GM04504 (cell line): ENCODE measurements around the gene SPACDR.
A peak's percentile ranks its signal among the peaks of the same experiment; 100 is the strongest.

Source experiments
- DNase-seq: peaks from one replicate; pipeline ENCODE4 v3.0.0-alpha.2; 2012; ENCODE audit warnings: low read depth

Gene SPACDR

DNA sequence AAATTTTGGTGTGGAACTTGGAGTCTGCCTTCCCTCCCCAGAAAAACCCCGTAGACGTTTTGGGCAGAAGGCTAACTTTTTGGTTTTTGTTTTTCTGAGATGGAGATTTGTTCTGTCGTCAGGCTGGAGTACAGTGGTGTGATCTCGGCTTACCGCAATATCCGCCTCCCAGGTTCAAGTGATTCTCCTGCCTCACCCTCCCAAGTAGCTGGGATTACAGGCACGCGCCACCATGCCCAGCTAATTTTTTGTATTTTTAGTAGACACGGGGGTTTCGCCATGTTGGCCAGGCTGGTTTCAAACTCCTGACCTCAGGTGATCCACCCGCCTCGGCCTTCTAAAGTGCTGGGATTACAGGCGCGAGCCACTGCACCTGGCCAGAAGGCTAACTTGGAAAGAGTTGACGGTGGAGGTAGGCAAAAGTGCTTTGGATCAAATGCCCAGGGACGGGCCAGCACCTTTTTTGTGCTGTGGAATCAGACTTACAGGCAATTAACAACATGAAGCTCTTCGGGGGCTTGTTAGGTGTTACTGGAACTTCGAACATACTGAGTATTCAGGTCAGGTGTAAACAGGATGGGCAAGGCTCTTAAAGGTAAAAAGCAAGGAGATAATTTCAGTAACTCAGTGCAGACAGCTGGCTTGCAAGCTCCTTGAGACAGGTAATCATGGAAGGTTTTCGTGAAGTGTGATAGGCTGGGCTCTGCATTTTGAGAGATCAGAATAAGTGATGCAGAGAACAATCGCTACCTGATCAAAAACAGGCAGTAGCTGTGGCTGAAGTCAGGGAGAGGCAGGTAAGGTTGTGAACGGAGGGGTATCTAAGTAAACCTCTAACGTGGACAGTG lies 29.5 kb downstream of the SPACDR start:
- no peak for DNase-seq

GRCh38 chr7:100433592-100434296 lies 30.3 kb downstream of the SPACDR start:
- DNase-seq, result no peak

DNA sequence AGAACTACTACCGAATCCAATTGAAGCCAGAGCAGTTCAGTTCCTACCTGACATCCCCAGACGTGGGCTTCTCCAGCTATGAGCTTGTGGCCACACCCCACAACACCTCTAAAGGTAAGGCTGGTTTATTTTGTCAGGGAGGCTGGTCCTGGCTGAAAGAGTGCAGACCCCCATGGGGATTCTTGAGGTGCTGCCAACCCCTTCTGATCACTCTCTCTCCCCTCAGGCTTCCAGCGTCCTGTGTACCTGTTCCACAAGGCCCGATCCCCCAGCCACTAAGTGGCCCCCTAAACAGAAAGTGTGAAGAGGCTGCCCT lies 30.8 kb downstream of the SPACDR start:
- no peak for DNase-seq

- DNase-seq, result no peak
Observed at GRCh38 chr7:100432621-100433275, 31.3 kb downstream of the SPACDR start.

DNA sequence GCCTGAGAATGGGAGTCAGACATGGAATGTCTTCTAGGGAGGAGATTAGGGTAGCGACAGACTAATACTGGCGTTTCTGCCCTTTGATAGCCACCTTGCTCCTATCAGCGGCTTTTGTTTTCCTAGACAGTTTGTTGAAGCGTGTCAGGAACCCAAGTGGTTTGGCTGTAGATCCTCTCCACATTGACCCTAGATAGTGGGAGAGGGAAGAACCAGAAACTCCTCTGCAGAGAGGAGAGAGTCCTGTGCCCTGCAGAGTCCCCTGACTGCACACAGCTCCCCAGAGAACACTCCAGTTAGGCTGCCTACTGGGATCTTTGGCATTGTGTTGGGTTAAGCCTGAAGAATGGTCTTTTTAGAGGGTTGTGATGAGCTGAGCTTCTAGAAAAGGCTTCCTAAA lies 32.0 kb downstream of the SPACDR start:
- DNase-seq, result no peak

DNA sequence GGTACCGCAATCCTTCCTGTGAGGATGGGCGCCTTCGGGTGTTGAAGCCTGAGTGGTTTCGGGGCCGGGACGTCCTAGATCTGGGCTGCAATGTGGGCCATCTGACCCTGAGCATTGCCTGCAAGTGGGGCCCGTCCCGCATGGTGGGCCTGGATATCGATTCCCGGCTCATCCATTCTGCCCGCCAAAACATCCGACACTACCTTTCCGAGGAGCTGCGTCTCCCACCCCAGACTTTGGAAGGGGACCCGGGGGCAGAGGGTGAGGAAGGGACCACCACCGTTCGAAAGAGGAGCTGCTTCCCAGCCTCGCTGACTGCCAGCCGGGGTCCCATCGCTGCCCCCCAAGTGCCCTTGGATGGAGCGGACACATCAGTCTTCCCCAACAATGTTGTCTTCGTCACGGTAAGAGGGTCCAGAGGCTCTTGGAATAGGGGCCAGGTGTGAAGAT lies 32.7 kb downstream of the SPACDR start:
- no peak for DNase-seq

DNA sequence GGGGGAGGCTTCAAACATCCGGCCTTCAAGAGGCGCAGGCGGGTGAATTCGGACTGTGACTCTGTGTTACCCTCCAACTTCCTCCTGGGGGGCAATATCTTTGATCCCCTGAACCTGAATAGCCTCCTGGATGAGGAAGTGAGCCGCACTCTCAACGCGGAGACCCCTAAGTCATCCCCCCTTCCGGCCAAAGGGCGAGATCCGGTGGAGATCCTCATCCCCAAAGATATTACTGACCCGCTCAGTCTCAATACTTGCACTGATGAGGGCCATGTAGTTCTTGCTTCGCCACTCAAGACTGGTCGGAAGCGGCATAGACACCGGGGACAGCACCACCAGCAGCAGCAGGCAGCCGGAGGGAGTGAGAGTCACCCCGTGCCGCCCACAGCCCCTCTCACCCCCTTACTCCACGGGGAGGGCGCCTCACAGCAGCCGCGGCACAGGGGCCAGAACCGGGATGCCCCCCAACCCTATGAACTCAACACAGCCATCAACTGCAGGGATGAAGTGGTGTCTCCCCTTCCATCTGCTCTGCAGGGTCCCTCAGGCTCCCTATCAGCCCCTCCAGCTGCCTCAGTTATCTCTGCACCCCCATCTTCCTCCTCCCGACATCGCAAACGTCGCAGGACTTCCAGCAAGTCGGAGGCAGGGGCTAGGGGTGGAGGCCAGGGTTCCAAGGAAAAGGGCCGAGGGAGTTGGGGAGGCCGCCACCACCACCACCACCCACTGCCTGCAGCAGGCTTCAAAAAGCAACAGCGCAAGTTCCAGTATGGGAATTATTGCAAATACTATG lies 33.4 kb downstream of the SPACDR start:
- no peak for DNase-seq

- DNase-seq, result peak; percentile 93
Observed at GRCh38 chr7:100429637-100430492, 34.2 kb downstream of the SPACDR start, which contains the start of gene MEPCE. TSS of gene MEPCE (plus strand) at chr7:100429831. CDS start at chr7:100430019, 188 bp downstream.

- peak; percentile 99 for DNase-seq
Observed at GRCh38 chr7:100428967-100429636, 35.0 kb downstream of the SPACDR start.

- DNase-seq, result peak; percentile 92
Observed at GRCh38 chr7:100428199-100428966, 35.7 kb downstream of the SPACDR start, which contains the start of gene ZCWPW1. TSS of gene ZCWPW1 (minus strand) at chr7:100428703. CDS start at chr7:100420649, 8,054 bp downstream.

DNA sequence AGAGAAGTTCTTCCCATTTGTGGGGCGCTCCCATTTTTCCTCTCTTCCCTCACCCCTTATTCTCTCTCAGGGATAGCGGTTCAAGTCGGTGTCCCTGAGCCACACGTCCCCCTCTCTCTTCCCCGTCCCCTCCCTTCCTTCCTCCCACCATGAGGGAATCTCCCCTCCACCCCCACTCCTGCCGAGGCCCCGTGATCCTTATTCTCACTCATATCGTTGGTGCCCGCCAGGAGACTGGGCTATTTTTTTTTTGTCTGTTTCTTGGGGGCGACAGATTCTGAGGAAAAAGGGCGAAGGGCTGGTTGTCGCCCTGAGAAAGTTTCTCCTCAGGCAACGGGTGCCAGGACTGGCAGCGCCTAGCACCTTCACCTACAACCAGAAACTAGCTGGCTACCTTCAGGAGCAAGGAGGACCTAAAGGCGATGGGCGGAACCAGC lies 36.3 kb downstream of the SPACDR start:
- no peak for DNase-seq

GRCh38 chr7:100426516-100426915 lies 37.5 kb downstream of the SPACDR start:
- DNase-seq, result no peak

DNA sequence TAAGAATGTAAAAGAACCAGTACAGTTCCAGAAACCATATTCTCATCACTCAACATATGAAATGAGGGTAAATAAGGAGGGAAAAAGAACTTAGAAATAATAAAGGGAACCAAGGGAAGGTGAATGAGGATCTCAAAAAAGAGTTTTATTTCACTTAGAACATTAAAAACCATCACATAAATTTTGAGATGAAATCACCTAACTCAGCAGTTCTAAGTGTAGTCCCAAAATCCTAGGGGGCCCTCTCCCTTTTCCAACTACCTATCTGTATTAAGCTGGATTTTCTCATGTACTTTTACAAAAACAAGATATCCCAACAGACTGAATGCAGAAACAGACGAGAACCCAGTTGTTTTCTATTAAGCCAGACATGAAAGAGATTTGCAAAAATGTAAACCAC lies 38.7 kb downstream of the SPACDR start:
- DNase-seq, result no peak

GRCh38 chr7:100423315-100423714 lies 40.7 kb downstream of the SPACDR start:
- no peak for DNase-seq

- DNase-seq, result no peak
Observed at GRCh38 chr7:100419660-100420226, 44.3 kb downstream of the SPACDR start.

DNA sequence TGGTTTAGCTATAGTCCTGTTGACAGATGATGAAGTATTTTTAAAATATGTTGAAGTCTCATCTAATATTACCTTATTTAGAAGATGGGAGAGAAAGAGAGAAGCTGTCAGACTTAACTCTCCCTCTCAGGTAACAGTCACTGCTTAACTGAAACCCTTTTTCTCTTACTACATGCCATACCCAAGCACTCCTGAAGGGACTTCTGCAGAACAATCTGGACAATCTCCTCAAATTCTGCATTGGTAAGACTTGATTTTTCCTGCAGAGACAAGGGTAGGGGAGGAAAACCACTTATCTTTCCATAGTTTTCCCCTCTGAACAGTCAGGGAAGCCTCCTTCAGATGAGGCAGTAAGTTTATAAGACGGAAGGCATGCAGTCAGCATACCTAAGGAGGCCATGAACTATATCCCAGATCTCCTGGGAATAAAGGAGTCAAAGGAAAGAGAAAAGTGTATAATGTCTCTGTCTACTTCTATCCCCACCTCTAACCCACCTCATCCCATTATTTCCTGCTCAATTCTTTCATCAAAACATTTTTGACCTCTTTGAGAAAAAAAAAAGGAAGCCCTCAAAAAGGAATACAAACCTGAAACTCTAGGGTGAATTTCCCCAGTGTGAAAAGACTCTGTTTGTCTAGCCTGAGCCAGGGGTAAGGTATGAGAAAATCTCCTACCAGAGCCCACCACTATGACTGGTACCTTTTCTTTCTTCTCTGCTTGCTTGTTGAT lies 45.0 kb downstream of the SPACDR start:
- DNase-seq, result no peak

DNA sequence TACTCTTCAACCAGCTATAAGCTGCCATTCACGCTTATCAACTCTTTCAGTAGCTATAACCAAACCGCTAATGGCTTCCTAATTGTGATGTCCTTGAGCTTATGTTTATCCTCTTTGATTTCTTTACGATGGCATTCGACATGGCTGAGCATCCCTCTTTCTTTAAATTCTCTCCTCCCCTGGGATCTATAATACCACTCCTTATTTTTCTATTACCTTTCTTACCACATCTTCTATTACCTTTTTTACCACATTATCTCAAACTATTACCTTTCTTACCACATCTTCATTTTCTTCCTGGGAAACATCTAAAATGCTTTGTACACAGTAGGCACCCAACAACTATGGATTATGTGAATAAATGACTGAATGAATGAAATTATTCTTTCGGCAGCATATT lies 48.6 kb downstream of the SPACDR start:
- DNase-seq, result no peak

- no peak for DNase-seq
Observed at GRCh38 chr7:100413889-100414288, 50.2 kb downstream of the SPACDR start.
